ENCODE measurements around the gene ZNFX1.

Gene ZNFX1

DNA sequence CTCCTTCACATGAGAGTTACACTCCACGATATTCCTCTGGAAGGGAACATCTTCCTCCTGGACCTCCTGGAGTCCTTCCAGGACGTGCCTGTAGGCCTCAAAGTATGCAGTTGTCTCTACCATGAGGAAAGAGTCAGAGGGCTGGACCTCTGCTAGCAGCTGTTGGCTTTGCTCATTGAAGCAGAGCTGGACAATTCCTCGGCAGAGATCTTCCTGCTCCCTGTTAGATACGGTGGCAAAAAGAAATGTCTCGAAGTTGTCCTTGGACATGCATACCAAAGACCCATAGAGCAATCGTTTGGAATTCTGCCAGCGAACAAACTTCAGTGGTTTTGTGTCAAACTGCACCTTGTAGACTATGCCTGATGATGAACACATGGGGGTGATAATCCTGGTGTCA lies 7.7 kb downstream of the ZNFX1 start:
- TF ChIP-seq SIN3A (IDR thresholded peaks at IDR 0.05; ENCODE audit: borderline replicate concordance, insufficient read depth, low read length) = no peak
- TF ChIP-seq POLR2AphosphoS5 (IDR thresholded peaks at IDR 0.05; ENCODE audit: low read depth, low read length) = no peak
- TF ChIP-seq FOXP2 (optimal IDR thresholded peaks at IDR 0.05; ENCODE audit: borderline replicate concordance, extremely low read depth, extremely low read length, insufficient read depth) = no peak
- TF ChIP-seq TAF1 (IDR thresholded peaks at IDR 0.05; ENCODE audit: borderline replicate concordance, insufficient read depth, low read length) = no peak
- TF ChIP-seq, protein P1, sequence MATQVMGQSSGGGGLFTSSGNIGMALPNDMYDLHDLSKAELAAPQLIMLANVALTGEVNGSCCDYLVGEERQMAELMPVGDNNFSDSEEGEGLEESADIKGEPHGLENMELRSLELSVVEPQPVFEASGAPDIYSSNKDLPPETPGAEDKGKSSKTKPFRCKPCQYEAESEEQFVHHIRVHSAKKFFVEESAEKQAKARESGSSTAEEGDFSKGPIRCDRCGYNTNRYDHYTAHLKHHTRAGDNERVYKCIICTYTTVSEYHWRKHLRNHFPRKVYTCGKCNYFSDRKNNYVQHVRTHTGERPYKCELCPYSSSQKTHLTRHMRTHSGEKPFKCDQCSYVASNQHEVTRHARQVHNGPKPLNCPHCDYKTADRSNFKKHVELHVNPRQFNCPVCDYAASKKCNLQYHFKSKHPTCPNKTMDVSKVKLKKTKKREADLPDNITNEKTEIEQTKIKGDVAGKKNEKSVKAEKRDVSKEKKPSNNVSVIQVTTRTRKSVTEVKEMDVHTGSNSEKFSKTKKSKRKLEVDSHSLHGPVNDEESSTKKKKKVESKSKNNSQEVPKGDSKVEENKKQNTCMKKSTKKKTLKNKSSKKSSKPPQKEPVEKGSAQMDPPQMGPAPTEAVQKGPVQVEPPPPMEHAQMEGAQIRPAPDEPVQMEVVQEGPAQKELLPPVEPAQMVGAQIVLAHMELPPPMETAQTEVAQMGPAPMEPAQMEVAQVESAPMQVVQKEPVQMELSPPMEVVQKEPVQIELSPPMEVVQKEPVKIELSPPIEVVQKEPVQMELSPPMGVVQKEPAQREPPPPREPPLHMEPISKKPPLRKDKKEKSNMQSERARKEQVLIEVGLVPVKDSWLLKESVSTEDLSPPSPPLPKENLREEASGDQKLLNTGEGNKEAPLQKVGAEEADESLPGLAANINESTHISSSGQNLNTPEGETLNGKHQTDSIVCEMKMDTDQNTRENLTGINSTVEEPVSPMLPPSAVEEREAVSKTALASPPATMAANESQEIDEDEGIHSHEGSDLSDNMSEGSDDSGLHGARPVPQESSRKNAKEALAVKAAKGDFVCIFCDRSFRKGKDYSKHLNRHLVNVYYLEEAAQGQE (IDR thresholded peaks at IDR 0.05; ENCODE audit: insufficient read depth in 1 of 2, low read depth in 2 of 2, low read length in 2 of 2) = no peak

DNA sequence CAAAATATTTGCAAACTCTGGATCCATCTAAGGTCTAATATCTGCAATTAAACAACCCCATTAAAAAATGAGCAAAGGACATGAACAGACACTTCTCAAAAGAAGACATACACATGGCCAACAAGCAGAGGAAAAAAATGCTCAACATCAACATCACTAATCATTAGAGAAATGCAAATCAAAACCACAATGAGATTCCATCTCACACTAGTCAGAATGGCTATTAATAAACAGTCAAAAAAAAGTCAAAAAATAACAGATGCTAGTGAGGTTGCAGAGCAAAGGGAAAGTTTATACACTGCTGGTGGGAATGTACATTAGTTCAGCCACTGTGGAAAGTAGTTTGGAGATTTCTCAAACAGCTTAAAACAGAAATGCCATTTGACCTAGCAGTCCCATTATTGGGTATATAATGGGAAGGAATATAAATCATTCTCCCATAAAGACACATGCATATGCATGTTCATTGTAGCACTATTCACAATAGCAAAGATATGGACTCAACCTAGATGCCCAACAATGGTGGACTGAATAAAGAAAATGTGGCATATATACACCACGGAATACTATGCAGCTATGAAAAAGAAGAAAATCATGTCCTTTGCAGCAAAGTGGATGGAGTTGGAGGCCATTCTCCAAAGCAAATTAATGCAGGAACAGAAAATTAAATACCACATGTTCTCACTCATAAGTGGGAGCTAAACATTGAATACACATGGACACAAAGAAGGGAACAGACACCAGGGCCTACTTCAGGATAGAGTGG lies 9.1 kb downstream of the ZNFX1 start:
- TF ChIP-seq POLR2AphosphoS5 (IDR thresholded peaks at IDR 0.05; ENCODE audit: low read depth, low read length) = no peak
- TF ChIP-seq, protein P1 (IDR thresholded peaks at IDR 0.05; ENCODE audit: insufficient read depth in 1 of 2, low read depth in 2 of 2, low read length in 2 of 2) = no peak
- TF ChIP-seq FOXP2 (optimal IDR thresholded peaks at IDR 0.05; ENCODE audit: borderline replicate concordance, extremely low read depth, extremely low read length, insufficient read depth) = no peak
- no peak for TF ChIP-seq SIN3A (IDR thresholded peaks at IDR 0.05; ENCODE audit: borderline replicate concordance, insufficient read depth, low read length)

DNA sequence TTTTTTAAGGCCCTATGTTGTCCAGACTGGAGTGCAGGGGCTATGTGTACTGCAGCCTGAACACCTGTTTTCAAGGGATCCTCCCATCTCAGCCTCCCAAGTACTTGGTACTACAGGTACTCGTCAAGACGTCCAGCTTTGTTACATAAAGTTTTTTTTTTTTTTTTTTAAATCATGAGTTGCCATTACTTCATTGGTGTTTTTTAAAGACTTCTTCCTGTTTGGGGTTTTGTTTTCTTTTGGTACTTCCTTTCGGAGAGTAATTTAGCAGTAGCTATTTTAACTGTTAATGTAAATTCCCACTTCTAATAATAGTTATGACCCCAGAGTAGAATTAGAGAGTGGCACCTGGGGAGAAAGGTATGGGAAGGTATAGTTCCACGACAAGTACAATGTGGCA lies 10.5 kb downstream of the ZNFX1 start:
- TF ChIP-seq FOXP2 (optimal IDR thresholded peaks at IDR 0.05; ENCODE audit: borderline replicate concordance, extremely low read depth, extremely low read length, insufficient read depth) (no peak), TAF1 (IDR thresholded peaks at IDR 0.05; ENCODE audit: borderline replicate concordance, insufficient read depth, low read length) (no peak), POLR2AphosphoS5 (IDR thresholded peaks at IDR 0.05; ENCODE audit: low read depth, low read length) (no peak), SIN3A (IDR thresholded peaks at IDR 0.05; ENCODE audit: borderline replicate concordance, insufficient read depth, low read length) (no peak)
- TF ChIP-seq, protein P1 (IDR thresholded peaks at IDR 0.05; ENCODE audit: insufficient read depth in 1 of 2, low read depth in 2 of 2, low read length in 2 of 2) = no peak

DNA sequence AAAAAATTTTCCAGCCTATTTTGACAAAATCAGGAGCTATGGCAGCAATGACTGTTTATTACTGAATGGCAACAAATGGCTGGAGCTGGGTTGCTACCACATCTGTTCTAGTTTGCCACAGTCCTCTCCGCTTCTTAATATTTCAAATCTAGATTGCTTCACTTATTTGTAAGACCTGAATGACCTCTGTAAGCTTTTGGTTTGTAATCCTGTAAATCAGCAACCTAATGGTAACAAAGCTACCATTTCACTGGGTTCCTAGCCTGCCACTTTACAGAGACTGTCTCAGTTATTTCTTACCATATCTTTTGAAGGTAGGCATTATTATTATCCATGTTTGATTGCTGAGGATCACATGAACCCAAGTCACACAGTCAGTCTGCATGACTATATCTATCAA lies 15.4 kb downstream of the ZNFX1 start:
- TF ChIP-seq FOXP2 (optimal IDR thresholded peaks at IDR 0.05; ENCODE audit: borderline replicate concordance, extremely low read depth, extremely low read length, insufficient read depth) = no peak

DNA sequence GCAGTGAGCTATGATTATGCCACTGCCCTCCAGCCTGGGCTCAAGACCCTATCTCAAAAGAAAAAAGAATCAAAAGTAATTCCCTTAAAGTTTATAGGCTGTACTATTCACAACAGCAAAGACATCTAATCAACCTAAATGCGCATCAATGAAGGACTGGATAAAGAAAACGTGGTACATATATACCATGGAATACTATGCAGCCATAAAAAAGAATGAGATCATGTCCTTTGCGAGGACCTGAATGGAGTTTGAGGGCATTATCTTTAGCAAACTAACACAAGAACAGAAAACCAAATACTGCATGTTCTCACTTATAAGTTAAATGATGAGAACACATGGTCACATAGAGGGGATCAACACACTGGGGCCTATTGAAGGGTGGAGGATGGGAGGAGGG lies 16.7 kb downstream of the ZNFX1 start:
- TF ChIP-seq FOXP2 (optimal IDR thresholded peaks at IDR 0.05; ENCODE audit: borderline replicate concordance, extremely low read depth, extremely low read length, insufficient read depth) (no peak), POLR2AphosphoS5 (IDR thresholded peaks at IDR 0.05; ENCODE audit: low read depth, low read length) (no peak), TAF1 (IDR thresholded peaks at IDR 0.05; ENCODE audit: borderline replicate concordance, insufficient read depth, low read length) (no peak), SIN3A (IDR thresholded peaks at IDR 0.05; ENCODE audit: borderline replicate concordance, insufficient read depth, low read length) (no peak)
- TF ChIP-seq, protein P1 (IDR thresholded peaks at IDR 0.05; ENCODE audit: insufficient read depth in 1 of 2, low read depth in 2 of 2, low read length in 2 of 2) = no peak

Measured in PFSK-1 (cell line).